Keratinocyte (primary cell): Measurements from ENCODE around the gene DNPH1. TPM values are rescaled to one million over a fixed set of nuclear protein-coding genes. Genes with fewer than 3 reads are reported as not detected.

Experiments used
- DNase-seq: peaks from one replicate; pipeline ENCODE4 v3.0.0-alpha.2; 2011; ENCODE audit warnings: low read depth, missing footprints, low spot score
- FAIRE-seq: peaks from 2 replicates; lab custom pipeline; 2011; peaks lifted over from hg19 to GRCh38; lab: Jason Lieb, UNC
- H2AFZ ChIP-seq: 2 replicates; pipeline ENCODE4 v1.6.0; 2012; ENCODE audit warnings: low read length, control low read depth, inconsistent platforms; ENCODE audit not compliant: control insufficient read depth
- H3K27ac ChIP-seq: 2 replicates; pipeline ENCODE4 v1.5.1; 2011; ENCODE audit warnings: low read length; ENCODE audit not compliant: control insufficient read depth, insufficient read depth
- H3K27me3 ChIP-seq: 3 replicates; pipeline ENCODE4 v1.6.0; 2011; ENCODE audit warnings: low read length; ENCODE audit not compliant: control insufficient read depth, insufficient read depth; ENCODE audit errors: extremely low read depth
- H3K36me3 ChIP-seq, 2 experiments: 2 replicates in 1 of 2; 3 replicates in 1 of 2; pipeline ENCODE4 v1.5.1; 2011; ENCODE audit warnings: low read length in 2 of 2, mild to moderate bottlenecking in 1 of 2; ENCODE audit not compliant: control insufficient read depth in 2 of 2, insufficient read depth in 2 of 2; ENCODE audit errors: extremely low read depth in 1 of 2
- H3K4me1 ChIP-seq: 3 replicates; pipeline ENCODE4 v1.5.1; 2011; ENCODE audit warnings: low read length; ENCODE audit not compliant: control insufficient read depth, insufficient read depth; ENCODE audit errors: extremely low read depth
- H3K4me2 ChIP-seq: 3 replicates; pipeline ENCODE4 v1.6.0; 2011; ENCODE audit warnings: low read depth, low read length; ENCODE audit not compliant: control insufficient read depth, insufficient read depth; ENCODE audit errors: extremely low read depth
- H3K4me3 ChIP-seq, 3 experiments: fragments of 200-600 bp in 1 of 3; sonication (generic) in 1 of 3; 2 replicates in 2 of 3; 3 replicates in 1 of 3; pipeline ENCODE4 v1.5.1; 2011 to 2016; ENCODE audit warnings: low read length in 3 of 3, mild to moderate bottlenecking in 3 of 3, control low read depth in 2 of 3, inconsistent platforms in 1 of 3, low read depth in 1 of 3, mixed read lengths in 1 of 3, mixed run types in 1 of 3, moderate library complexity in 1 of 3; ENCODE audit not compliant: control insufficient read depth in 2 of 3, insufficient read depth in 2 of 3; ENCODE audit errors: extremely low read depth in 1 of 3
- H3K79me2 ChIP-seq: 2 replicates; pipeline ENCODE4 v1.6.0; 2012; ENCODE audit warnings: low read length; ENCODE audit not compliant: control insufficient read depth, insufficient read depth
- H3K9ac ChIP-seq: 3 replicates; pipeline ENCODE4 v1.6.0; 2011; ENCODE audit warnings: low read length; ENCODE audit not compliant: control insufficient read depth, insufficient read depth; ENCODE audit errors: extremely low read depth
- H3K9me1 ChIP-seq: 3 replicates; pipeline ENCODE4 v1.6.0; 2011; ENCODE audit warnings: low read length; ENCODE audit not compliant: control insufficient read depth, insufficient read depth; ENCODE audit errors: extremely low read depth
- H3K9me3 ChIP-seq: 2 replicates; pipeline ENCODE4 v1.5.1; 2012; ENCODE audit warnings: low read depth, low read length; ENCODE audit not compliant: control insufficient read depth
- H4K20me1 ChIP-seq: 3 replicates; pipeline ENCODE4 v1.6.0; 2011; ENCODE audit warnings: low read length; ENCODE audit not compliant: control insufficient read depth, insufficient read depth; ENCODE audit errors: extremely low read depth
- EZH2 ChIP-seq: IDR thresholded peaks from one replicate; pipeline ENCODE4 v1.6.1; 2012; ENCODE audit warnings: inconsistent platforms, mild to moderate bottlenecking, low read length, moderate library complexity
- dilution Hi-C: fragments of 300-500 bp; cut with MboI; formaldehyde crosslinking; loops from one replicate; pipeline ENCODE4 v1.7.0; 2020; ENCODE audit warnings: low sequenced_read_pairs; ENCODE audit not compliant: extremely low pct_ligation_motif_present
- polyA plus RNA-seq, 5 experiments: library from polyadenylated mRNA; depleted of rRNA in 3 of 5; stranded (reverse) in 3 of 5; stranded (forward) in 1 of 5; unstranded in 1 of 5; fragments of >200 nt; gene quantifications; 1 replicate in 1 of 5; 2 replicates in 3 of 5; 3 replicates in 1 of 5; pipeline versions ENCODE4 v1.2.1 to v1.2.3, GENCODE V29; 2011 to 2012; ENCODE audit warnings: missing spikeins in 2 of 5, low read depth in 1 of 5, low replicate concordance in 1 of 5
- TF ChIP-seq, protein P1 (sequence below), 3 experiments: IDR thresholded peaks in 1 of 3; conservative IDR thresholded peaks in 1 of 3; optimal IDR thresholded peaks in 1 of 3; 2 replicates in 2 of 3; 3 replicates in 1 of 3; pipeline versions ENCODE3 to v1.5.1; 2011; ENCODE audit warnings: low read length in 3 of 3, mild to moderate bottlenecking in 3 of 3, moderate library complexity in 2 of 3, control low read depth in 1 of 3, inconsistent platforms in 1 of 3; ENCODE audit not compliant: insufficient read depth in 2 of 3; ENCODE audit errors: extremely low read depth in 1 of 3

DNPH1 gene
- polyA plus RNA-seq, 1 donor (not counting 4 experiments of a cell fraction or from before 2014, with no cell fraction given): 73.9 TPM

DNA sequence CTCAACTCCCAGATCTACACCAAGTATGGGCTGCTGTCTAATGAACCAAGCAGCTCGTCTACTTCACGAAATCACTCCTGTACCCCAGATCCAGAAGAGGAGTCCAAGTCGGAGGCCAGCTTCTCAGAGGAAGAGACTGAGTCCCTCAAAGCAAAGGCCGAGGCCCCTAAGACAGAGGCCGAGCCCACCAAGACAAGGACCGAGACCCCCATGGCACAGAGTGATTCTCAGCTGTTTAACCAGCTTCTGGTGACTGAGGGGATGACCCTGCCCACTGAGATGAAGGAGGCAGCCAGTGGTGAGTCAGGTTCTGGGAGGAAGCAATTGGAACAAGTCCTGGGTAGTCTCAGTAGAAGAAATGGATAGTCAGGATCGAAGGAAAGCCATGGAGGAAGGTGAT, 41.5 kb downstream of the DNPH1 start:
- TF ChIP-seq, protein P1, sequence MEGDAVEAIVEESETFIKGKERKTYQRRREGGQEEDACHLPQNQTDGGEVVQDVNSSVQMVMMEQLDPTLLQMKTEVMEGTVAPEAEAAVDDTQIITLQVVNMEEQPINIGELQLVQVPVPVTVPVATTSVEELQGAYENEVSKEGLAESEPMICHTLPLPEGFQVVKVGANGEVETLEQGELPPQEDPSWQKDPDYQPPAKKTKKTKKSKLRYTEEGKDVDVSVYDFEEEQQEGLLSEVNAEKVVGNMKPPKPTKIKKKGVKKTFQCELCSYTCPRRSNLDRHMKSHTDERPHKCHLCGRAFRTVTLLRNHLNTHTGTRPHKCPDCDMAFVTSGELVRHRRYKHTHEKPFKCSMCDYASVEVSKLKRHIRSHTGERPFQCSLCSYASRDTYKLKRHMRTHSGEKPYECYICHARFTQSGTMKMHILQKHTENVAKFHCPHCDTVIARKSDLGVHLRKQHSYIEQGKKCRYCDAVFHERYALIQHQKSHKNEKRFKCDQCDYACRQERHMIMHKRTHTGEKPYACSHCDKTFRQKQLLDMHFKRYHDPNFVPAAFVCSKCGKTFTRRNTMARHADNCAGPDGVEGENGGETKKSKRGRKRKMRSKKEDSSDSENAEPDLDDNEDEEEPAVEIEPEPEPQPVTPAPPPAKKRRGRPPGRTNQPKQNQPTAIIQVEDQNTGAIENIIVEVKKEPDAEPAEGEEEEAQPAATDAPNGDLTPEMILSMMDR (optimal IDR thresholded peaks at IDR 0.05 in 1 of 3, IDR thresholded peaks at IDR 0.05 in 1 of 3, conservative IDR thresholded peaks at IDR 0.05 in 1 of 3; ENCODE audit: extremely low read depth in 1 of 3, insufficient read depth in 2 of 3, low read length in 3 of 3): no peak
- TF ChIP-seq EZH2: no peak
- no peak overlapping the region for H3K9ac ChIP-seq
- peaks cover 6% of the 10 kb centered on the region for H3K9me1 ChIP-seq
- H2AFZ ChIP-seq: no peak overlapping the region
- no peaks in the 10 kb centered on the region for H3K27me3 ChIP-seq
- peaks cover 30% of the 10 kb centered on the region for H3K79me2 ChIP-seq
- FAIRE-seq (no peak), DNase-seq (no peak)
- no peaks in the 10 kb centered on the region for H4K20me1 ChIP-seq
- peaks cover 7 to 26% of the 10 kb centered on the region in 2 experiments for H3K36me3 ChIP-seq
- H3K27ac ChIP-seq: peak overlapping the region; percentile 72
- peak overlapping the region; percentile 69 for H3K4me2 ChIP-seq
- peak overlapping the region in 1 of 3 experiments; percentile 45 for H3K4me3 ChIP-seq
- H3K4me1 ChIP-seq: peaks cover 31% of the 10 kb centered on the region
- dilution Hi-C loops: no loop called here
- no peaks in the 10 kb centered on the region for H3K9me3 ChIP-seq

DNA sequence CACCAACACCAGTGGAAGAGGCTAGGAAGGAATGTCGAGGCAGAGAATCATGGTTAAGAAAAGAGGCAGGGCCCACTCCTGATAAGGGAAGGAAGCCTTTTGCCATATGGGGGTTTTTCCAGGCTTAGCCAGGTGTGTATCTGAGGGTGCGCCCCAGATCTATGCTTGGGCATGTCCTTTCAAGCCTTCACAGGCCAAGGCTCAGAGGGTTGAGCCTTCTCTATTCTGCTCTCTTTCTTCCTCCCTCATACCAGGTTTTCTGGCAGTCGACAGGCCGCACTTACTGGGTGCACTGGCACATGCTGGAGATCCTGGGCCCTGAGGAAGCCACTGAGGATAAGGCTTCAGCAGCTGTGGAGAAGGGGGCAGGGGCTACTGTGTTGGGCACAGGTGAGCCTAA, 42.6 kb downstream of the DNPH1 start:
- H3K9me3 ChIP-seq: no peaks in the 10 kb centered on the region
- H3K79me2 ChIP-seq: peaks cover 33% of the 10 kb centered on the region
- H3K27me3 ChIP-seq: no peaks in the 10 kb centered on the region
- H3K9ac ChIP-seq: peak overlapping the region; percentile 50
- H2AFZ ChIP-seq: peak overlapping the region; percentile 4
- peak overlapping the region; percentile 72 for H3K27ac ChIP-seq
- peak overlapping the region; percentile 69 for H3K4me2 ChIP-seq
- H4K20me1 ChIP-seq: no peaks in the 10 kb centered on the region
- FAIRE-seq (peak; percentile 81), DNase-seq (no peak)
- dilution Hi-C loops: no loop called here
- peaks cover 5 to 23% of the 10 kb centered on the region in 2 experiments for H3K36me3 ChIP-seq
- peak overlapping the region in 2 of 3 experiments; percentile 45 to 58 for H3K4me3 ChIP-seq
- peaks cover 38% of the 10 kb centered on the region for H3K4me1 ChIP-seq
- peaks cover 6% of the 10 kb centered on the region for H3K9me1 ChIP-seq
- TF ChIP-seq, protein P1 (optimal IDR thresholded peaks at IDR 0.05 in 1 of 3, IDR thresholded peaks at IDR 0.05 in 1 of 3, conservative IDR thresholded peaks at IDR 0.05 in 1 of 3; ENCODE audit: extremely low read depth in 1 of 3, insufficient read depth in 2 of 3, low read length in 3 of 3): no peak
- no peak for TF ChIP-seq EZH2
